KMS-11 (cell line): ENCODE results near the gene SLC12A8.

Source experiments
- H2AFZ ChIP-seq: fragments of 200-600 bp; sonication (generic); 2 replicates; pipeline ENCODE4 v1.6.1; 2016; ENCODE audit warnings: antibody characterized with exemption, mixed run types, low read depth
- H3K27ac ChIP-seq: fragments of 200-600 bp; sonication (generic); 2 replicates; pipeline ENCODE4 v1.6.1; 2016; ENCODE audit warnings: mild to moderate bottlenecking, mixed run types
- H3K27me3 ChIP-seq: fragments of 200-600 bp; sonication (generic); 2 replicates; pipeline ENCODE4 v1.6.1; 2017; ENCODE audit warnings: mild to moderate bottlenecking, low read depth, mixed run types, moderate library complexity; ENCODE audit not compliant: insufficient read depth
- H3K36me3 ChIP-seq: fragments of 200-600 bp; sonication (generic); 2 replicates; pipeline ENCODE4 v1.6.1; 2017; ENCODE audit warnings: mild to moderate bottlenecking, mixed run types; ENCODE audit not compliant: insufficient read depth
- H3K4me1 ChIP-seq: fragments of 200-600 bp; sonication (generic); 2 replicates; pipeline ENCODE4 v1.6.1; 2016; ENCODE audit warnings: mild to moderate bottlenecking, low read depth, mixed run types; ENCODE audit not compliant: poor library complexity, severe bottlenecking
- H3K4me2 ChIP-seq: fragments of 200-600 bp; sonication (generic); 2 replicates; pipeline ENCODE4 v1.7.0; 2016; ENCODE audit warnings: mild to moderate bottlenecking, mixed run types
- H3K4me3 ChIP-seq: fragments of 200-600 bp; sonication (generic); IDR thresholded peaks from 2 replicates; pipeline ENCODE4 v1.6.1; 2017; ENCODE audit warnings: low read depth, low read length, mixed read lengths; ENCODE audit not compliant: insufficient read depth
- H3K79me2 ChIP-seq: fragments of 200-600 bp; sonication (generic); 2 replicates; pipeline ENCODE4 v1.6.1; 2016; ENCODE audit warnings: low read depth, mixed run types; ENCODE audit not compliant: insufficient read depth
- H3K9ac ChIP-seq: fragments of 200-600 bp; sonication (generic); 2 replicates; pipeline ENCODE4 v1.6.1; 2016; ENCODE audit warnings: mild to moderate bottlenecking, mixed run types
- H4K20me1 ChIP-seq: fragments of 200-600 bp; sonication (generic); 2 replicates; pipeline ENCODE4 v1.6.1; 2016; ENCODE audit warnings: mild to moderate bottlenecking, mixed run types; ENCODE audit not compliant: insufficient read depth
- TF ChIP-seq, protein P1 (sequence below): fragments of 200-600 bp; sonication (generic); conservative IDR thresholded peaks from 2 replicates; pipeline ENCODE4 v1.6.1; 2017; ENCODE audit warnings: low read depth, mild to moderate bottlenecking, antibody characterized with exemption, low read length, moderate library complexity, mixed read lengths

Gene SLC12A8

DNA sequence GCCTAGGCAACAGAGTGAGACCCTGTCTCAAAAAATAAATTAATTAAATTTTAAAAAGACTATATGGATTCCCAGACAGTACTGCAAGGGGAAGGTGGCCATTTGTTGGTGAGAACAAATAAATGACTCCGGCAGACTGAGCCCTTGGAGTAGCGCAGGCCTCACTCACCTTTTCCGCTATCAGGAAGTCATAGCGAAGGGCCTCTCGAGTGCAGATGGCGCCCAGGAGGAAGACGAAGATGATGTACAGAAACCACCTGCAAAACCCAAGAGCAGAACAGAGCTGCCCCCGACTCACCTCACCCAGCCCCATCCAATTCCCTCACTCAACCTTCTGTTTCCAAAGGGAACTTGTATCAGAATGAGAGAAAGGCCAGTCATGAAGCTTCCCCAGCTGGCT lies 93.9 kb downstream of the SLC12A8 start:
- no peaks in the 10 kb centered on the region for H3K4me1 ChIP-seq
- no peaks in the 10 kb centered on the region for H4K20me1 ChIP-seq
- TF ChIP-seq, protein P1, sequence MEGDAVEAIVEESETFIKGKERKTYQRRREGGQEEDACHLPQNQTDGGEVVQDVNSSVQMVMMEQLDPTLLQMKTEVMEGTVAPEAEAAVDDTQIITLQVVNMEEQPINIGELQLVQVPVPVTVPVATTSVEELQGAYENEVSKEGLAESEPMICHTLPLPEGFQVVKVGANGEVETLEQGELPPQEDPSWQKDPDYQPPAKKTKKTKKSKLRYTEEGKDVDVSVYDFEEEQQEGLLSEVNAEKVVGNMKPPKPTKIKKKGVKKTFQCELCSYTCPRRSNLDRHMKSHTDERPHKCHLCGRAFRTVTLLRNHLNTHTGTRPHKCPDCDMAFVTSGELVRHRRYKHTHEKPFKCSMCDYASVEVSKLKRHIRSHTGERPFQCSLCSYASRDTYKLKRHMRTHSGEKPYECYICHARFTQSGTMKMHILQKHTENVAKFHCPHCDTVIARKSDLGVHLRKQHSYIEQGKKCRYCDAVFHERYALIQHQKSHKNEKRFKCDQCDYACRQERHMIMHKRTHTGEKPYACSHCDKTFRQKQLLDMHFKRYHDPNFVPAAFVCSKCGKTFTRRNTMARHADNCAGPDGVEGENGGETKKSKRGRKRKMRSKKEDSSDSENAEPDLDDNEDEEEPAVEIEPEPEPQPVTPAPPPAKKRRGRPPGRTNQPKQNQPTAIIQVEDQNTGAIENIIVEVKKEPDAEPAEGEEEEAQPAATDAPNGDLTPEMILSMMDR: no peak
- H3K27ac ChIP-seq: no peak overlapping the region
- H3K79me2 ChIP-seq: no peaks in the 10 kb centered on the region
- no peak overlapping the region for H3K9ac ChIP-seq
- H2AFZ ChIP-seq: no peak overlapping the region
- H3K4me3 ChIP-seq: no peak overlapping the region
- H3K4me2 ChIP-seq: no peak overlapping the region
- no peaks in the 10 kb centered on the region for H3K36me3 ChIP-seq
- H3K27me3 ChIP-seq: no peaks in the 10 kb centered on the region

DNA sequence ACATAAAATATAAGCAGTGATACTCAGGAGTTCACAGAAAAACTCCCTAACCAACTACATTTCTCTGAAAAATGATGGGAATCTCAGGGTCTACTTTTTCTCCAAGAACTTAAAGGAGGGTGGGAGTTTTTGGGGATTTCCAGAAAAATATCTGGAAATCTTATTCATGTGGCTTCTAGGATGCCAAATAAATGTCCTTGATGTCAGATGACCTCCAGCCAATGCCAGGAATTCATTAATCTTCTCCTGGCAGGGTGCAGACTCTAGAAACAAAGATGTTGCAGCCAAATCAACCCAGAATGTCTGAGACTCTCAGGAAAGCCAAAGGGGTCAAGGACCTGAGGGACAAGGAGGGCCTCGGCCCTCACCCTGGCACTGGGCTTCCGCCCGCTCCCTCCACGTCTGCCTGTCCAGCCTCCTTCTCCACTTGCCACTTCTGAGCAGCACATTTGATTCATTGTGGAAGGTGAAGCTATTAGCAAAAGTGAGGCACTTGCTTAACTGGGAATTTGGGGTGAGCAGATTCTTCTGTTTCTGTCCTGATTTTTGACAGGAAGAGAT lies 94.8 kb downstream of the SLC12A8 start:
- H3K4me3 ChIP-seq: no peak overlapping the region
- no peak overlapping the region for H2AFZ ChIP-seq
- H3K4me2 ChIP-seq: no peak overlapping the region
- no peak overlapping the region for H3K9ac ChIP-seq
- H3K36me3 ChIP-seq: no peaks in the 10 kb centered on the region
- no peaks in the 10 kb centered on the region for H3K4me1 ChIP-seq
- no peaks in the 10 kb centered on the region for H3K27me3 ChIP-seq
- no peaks in the 10 kb centered on the region for H3K79me2 ChIP-seq
- TF ChIP-seq, protein P1: no peak
- no peaks in the 10 kb centered on the region for H4K20me1 ChIP-seq
- no peak overlapping the region for H3K27ac ChIP-seq

DNA sequence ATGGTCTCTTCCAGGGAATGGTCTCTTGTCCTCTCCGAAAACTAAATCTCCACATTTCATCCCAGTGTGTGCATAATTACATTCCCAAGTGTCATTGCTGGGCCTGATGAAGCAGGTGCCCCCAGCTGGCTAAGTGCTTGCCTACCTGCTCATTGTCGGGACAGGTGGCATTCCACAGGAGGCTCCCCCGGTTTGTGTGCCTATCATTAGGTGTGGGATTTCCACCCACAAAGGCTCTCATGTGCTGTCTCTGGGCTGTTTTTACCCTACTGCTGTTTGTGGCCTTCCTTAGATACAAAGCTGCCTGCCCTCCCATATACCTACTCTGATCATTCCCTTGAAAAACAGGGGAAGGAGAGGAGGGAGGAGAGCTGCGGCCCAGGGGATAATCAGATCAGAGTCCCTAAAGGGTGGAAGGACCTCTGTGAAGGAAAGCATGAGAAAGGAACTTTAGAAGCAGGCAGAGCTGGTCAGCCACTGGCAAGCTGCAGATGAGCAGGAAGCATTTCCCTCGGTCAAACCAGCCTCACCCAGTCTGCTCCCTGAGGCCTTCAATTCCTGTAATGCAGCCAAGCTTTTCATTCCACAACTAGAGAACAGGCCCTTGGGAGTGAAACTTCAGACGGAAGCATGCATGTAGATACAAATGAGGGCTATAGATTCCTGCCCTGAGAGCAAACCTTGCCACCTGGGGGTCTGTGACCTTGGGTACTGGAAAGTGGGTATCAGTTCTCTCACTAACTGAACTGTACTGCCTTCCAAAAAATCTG lies 96.1 kb downstream of the SLC12A8 start:
- TF ChIP-seq, protein P1: no peak
- Histone ChIP-seq H4K20me1 (no peaks in the 10 kb centered on the region), H3K27ac (no peak overlapping the region), H3K9ac (no peak overlapping the region), H2AFZ (no peak overlapping the region), H3K4me1 (no peaks in the 10 kb centered on the region), H3K4me2 (no peak overlapping the region), H3K36me3 (no peaks in the 10 kb centered on the region), H3K4me3 (no peak overlapping the region), H3K79me2 (no peaks in the 10 kb centered on the region), H3K27me3 (no peaks in the 10 kb centered on the region)

DNA sequence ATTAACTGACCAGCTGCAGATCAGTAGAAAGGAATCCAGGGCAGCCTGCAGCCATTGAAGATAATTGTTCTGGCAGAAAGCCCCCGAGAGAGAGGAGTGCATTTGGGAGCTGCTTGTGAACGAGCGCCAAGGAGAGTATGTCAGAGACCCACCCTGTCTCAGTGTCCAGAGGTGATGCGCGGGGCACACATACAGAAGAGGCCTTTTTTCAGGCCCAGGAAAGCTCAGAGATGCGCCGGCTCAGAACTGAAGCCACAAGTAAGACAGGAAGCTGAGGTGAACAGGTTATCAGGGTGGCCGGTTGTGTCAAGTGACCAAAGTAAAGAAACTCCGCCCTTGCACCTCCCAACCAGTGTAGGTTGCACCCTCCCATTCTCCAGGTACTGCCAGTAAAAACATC lies 96.9 kb downstream of the SLC12A8 start:
- Histone ChIP-seq H3K9ac (no peak overlapping the region), H2AFZ (no peak overlapping the region), H3K4me3 (no peak overlapping the region), H3K4me1 (no peaks in the 10 kb centered on the region), H4K20me1 (no peaks in the 10 kb centered on the region), H3K79me2 (no peaks in the 10 kb centered on the region), H3K27ac (no peak overlapping the region), H3K36me3 (no peaks in the 10 kb centered on the region), H3K27me3 (no peaks in the 10 kb centered on the region), H3K4me2 (no peak overlapping the region)
- TF ChIP-seq, protein P1: no peak
